Activated naive CD4-positive, alpha-beta T cell treated with anti-CD3 and anti-CD28 coated beads for 36 hours (primary cell): ENCODE data around the gene CLSTN1. TPM values are rescaled to one million over a fixed set of nuclear protein-coding genes. Genes with fewer than 3 reads are reported as not detected.

ENCODE experiments used
- CTCF ChIA-PET: fragments of 350-600 bp; sonication (Branson Sonifier 250); formaldehyde crosslinking; loops from one replicate; lab custom pipeline; 2021; ENCODE audit warnings: antibody characterized with exemption; lab: Charles Lee
- DNase-seq: peaks from one replicate; pipeline ENCODE4 v3.0.0-alpha.2; 2020
- H3K27ac Mint-ChIP-seq: one replicate; pipeline ENCODE4 v1.8.0; 2021; ENCODE audit warnings: mild to moderate bottlenecking, mixed read lengths
- H3K27me3 Mint-ChIP-seq: one replicate; pipeline ENCODE4 v1.8.0; 2021; ENCODE audit warnings: low read depth, mixed read lengths
- H3K36me3 Mint-ChIP-seq: one replicate; pipeline ENCODE4 v1.8.0; 2021; ENCODE audit warnings: low read depth, mixed read lengths
- H3K4me1 Mint-ChIP-seq: one replicate; pipeline ENCODE4 v1.8.0; 2021; ENCODE audit warnings: low read depth, mixed read lengths
- H3K4me3 Mint-ChIP-seq: one replicate; pipeline ENCODE4 v1.8.0; 2021; ENCODE audit warnings: mild to moderate bottlenecking, moderate library complexity, mixed read lengths
- H3K9me3 Mint-ChIP-seq: one replicate; pipeline ENCODE4 v1.8.0; 2021; ENCODE audit warnings: mixed read lengths
- intact Hi-C: fragments of 100-400 bp; cut with micrococcal nuclease; formaldehyde crosslinking; loops from one replicate; pipeline ENCODE4 v1.15.1; 2023
- total RNA-seq, 2 experiments: library from RNA; stranded (reverse); gene quantifications; one replicate each; pipeline ENCODE4 v1.2.3, GENCODE V29; 2021

CLSTN1 gene
- total RNA-seq, 2 experiments from 2014 or later, result 24.0 to 24.9 TPM

GRCh38 chr1:9849691-9850441 is 26.1 kb upstream of the CLSTN1 start:
- Mint-ChIP-seq H3K27me3 (no peaks in the 10 kb centered on the region), H3K36me3 (peaks cover 4% of the 10 kb centered on the region), H3K4me1 (peaks cover 9% of the 10 kb centered on the region), H3K4me3 (peak overlapping the region; percentile 57), H3K9me3 (peaks cover 5% of the 10 kb centered on the region), H3K27ac (no peak overlapping the region)
- intact Hi-C loops, result no loop called here
- CTCF ChIA-PET, result interaction anchor here (0.6 to 1.7 kb wide), 4 partner anchors 12 to 65 kb away, joined by 3 to 9 read pairs (median 4); no protein-coding TSS in a partner anchor
- DNase-seq, result no peak

- intact Hi-C loops, result no loop called here
- H3K27me3 Mint-ChIP-seq, result no peaks in the 10 kb centered on the region
- no peaks in the 10 kb centered on the region for H3K9me3 Mint-ChIP-seq
- CTCF ChIA-PET, result interaction anchor here (0.6 to 0.8 kb wide), 2 partner anchors 94 to 123 kb away, joined by 3 read pairs; no protein-coding TSS in a partner anchor
- H3K4me3 Mint-ChIP-seq, result no peak overlapping the region
- no peaks in the 10 kb centered on the region for H3K36me3 Mint-ChIP-seq
- DNase-seq, result no peak
- no peak overlapping the region for H3K27ac Mint-ChIP-seq
- H3K4me1 Mint-ChIP-seq, result peaks cover 9% of the 10 kb centered on the region
These were observed 24.3 kb upstream of the CLSTN1 start for GRCh38 chr1:9848022-9848421.

GRCh38 chr1:9847269-9847668 is 23.5 kb upstream of the CLSTN1 start:
- CTCF ChIA-PET, result interaction anchor here (0.6 kb wide), 1 partner anchor 94 kb away, joined by 3 read pairs; no protein-coding TSS in a partner anchor
- H3K4me1 Mint-ChIP-seq, result peaks cover 9% of the 10 kb centered on the region
- intact Hi-C loops, result no loop called here
- no peak for DNase-seq
- H3K9me3 Mint-ChIP-seq, result no peaks in the 10 kb centered on the region
- no peak overlapping the region for H3K27ac Mint-ChIP-seq
- no peaks in the 10 kb centered on the region for H3K36me3 Mint-ChIP-seq
- H3K27me3 Mint-ChIP-seq, result no peaks in the 10 kb centered on the region
- no peak overlapping the region for H3K4me3 Mint-ChIP-seq

GRCh38 chr1:9846611-9847171 is 22.9 kb upstream of the CLSTN1 start:
- peaks cover 9% of the 10 kb centered on the region for H3K4me1 Mint-ChIP-seq
- no peaks in the 10 kb centered on the region for H3K9me3 Mint-ChIP-seq
- intact Hi-C loops, result no loop called here
- H3K27me3 Mint-ChIP-seq, result no peaks in the 10 kb centered on the region
- no peaks in the 10 kb centered on the region for H3K36me3 Mint-ChIP-seq
- no peak overlapping the region for H3K4me3 Mint-ChIP-seq
- H3K27ac Mint-ChIP-seq, result no peak overlapping the region
- no peak for DNase-seq
- CTCF ChIA-PET, result interaction anchor here (0.6 kb wide), 1 partner anchor 292 kb away, joined by 3 read pairs; no protein-coding TSS in a partner anchor

GRCh38 chr1:9845914-9846313 is 22.1 kb upstream of the CLSTN1 start:
- Mint-ChIP-seq H3K4me3 (no peak overlapping the region), H3K27me3 (no peaks in the 10 kb centered on the region), H3K36me3 (no peaks in the 10 kb centered on the region), H3K27ac (no peak overlapping the region), H3K4me1 (peaks cover 9% of the 10 kb centered on the region), H3K9me3 (no peaks in the 10 kb centered on the region)
- DNase-seq, result no peak
- intact Hi-C loops, result no loop called here
- CTCF ChIA-PET, result no interaction called here

- Mint-ChIP-seq H3K9me3 (no peaks in the 10 kb centered on the region), H3K4me1 (peaks cover under 1% of the 10 kb centered on the region), H3K36me3 (no peaks in the 10 kb centered on the region), H3K27ac (no peak overlapping the region), H3K27me3 (no peaks in the 10 kb centered on the region), H3K4me3 (no peak overlapping the region)
- intact Hi-C loops, result no loop called here
- no peak for DNase-seq
- CTCF ChIA-PET, result interaction anchor here (1.1 kb wide), 1 partner anchor 60 kb away, joined by 7 read pairs; no protein-coding TSS in a partner anchor
These were observed 21.0 kb upstream of the CLSTN1 start for GRCh38 chr1:9844756-9845155.

GRCh38 chr1:9844106-9844505 is 20.3 kb upstream of the CLSTN1 start:
- Mint-ChIP-seq H3K27me3 (no peaks in the 10 kb centered on the region), H3K4me3 (no peak overlapping the region), H3K36me3 (no peaks in the 10 kb centered on the region), H3K4me1 (no peaks in the 10 kb centered on the region), H3K9me3 (no peaks in the 10 kb centered on the region), H3K27ac (no peak overlapping the region)
- intact Hi-C loops, result no loop called here
- CTCF ChIA-PET, result no interaction called here
- DNase-seq, result no peak

GRCh38 chr1:9843576-9843945 is 19.8 kb upstream of the CLSTN1 start:
- H3K9me3 Mint-ChIP-seq, result no peaks in the 10 kb centered on the region

GRCh38 chr1:9842781-9843575 is 19.2 kb upstream of the CLSTN1 start:
- Mint-ChIP-seq H3K4me3 (no peak overlapping the region), H3K36me3 (no peaks in the 10 kb centered on the region), H3K27me3 (no peaks in the 10 kb centered on the region), H3K4me1 (no peaks in the 10 kb centered on the region), H3K27ac (no peak overlapping the region), H3K9me3 (no peaks in the 10 kb centered on the region)
- DNase-seq, result no peak
- CTCF ChIA-PET, result interaction anchor here (0.6 kb wide), 1 partner anchor 22 kb away, joined by 5 read pairs; no protein-coding TSS in a partner anchor
- intact Hi-C loops, result no loop called here

More at GRCh38 chr1:9843576-9843945, 19.8 kb upstream of the CLSTN1 start:
- DNase-seq, result no peak
- H3K4me3 Mint-ChIP-seq, result no peak overlapping the region
- CTCF ChIA-PET, result interaction anchor here (0.6 kb wide), 1 partner anchor 23 kb away, joined by 5 read pairs; no protein-coding TSS in a partner anchor
- no peak overlapping the region for H3K27ac Mint-ChIP-seq
- no peaks in the 10 kb centered on the region for H3K27me3 Mint-ChIP-seq
- no peaks in the 10 kb centered on the region for H3K36me3 Mint-ChIP-seq
- intact Hi-C loops, result no loop called here
- no peaks in the 10 kb centered on the region for H3K4me1 Mint-ChIP-seq

GRCh38 chr1:9842073-9842711 is 18.4 kb upstream of the CLSTN1 start:
- intact Hi-C loops, result no loop called here
- no peak overlapping the region for H3K27ac Mint-ChIP-seq
- H3K9me3 Mint-ChIP-seq, result no peaks in the 10 kb centered on the region
- CTCF ChIA-PET, result no interaction called here
- no peaks in the 10 kb centered on the region for H3K36me3 Mint-ChIP-seq
- DNase-seq, result no peak
- no peak overlapping the region for H3K4me3 Mint-ChIP-seq
- H3K4me1 Mint-ChIP-seq, result no peaks in the 10 kb centered on the region
- no peaks in the 10 kb centered on the region for H3K27me3 Mint-ChIP-seq

GRCh38 chr1:9841460-9841859 is 17.7 kb upstream of the CLSTN1 start:
- H3K27ac Mint-ChIP-seq, result no peak overlapping the region
- H3K27me3 Mint-ChIP-seq, result no peaks in the 10 kb centered on the region
- no peaks in the 10 kb centered on the region for H3K9me3 Mint-ChIP-seq
- no peak for DNase-seq
- no peaks in the 10 kb centered on the region for H3K36me3 Mint-ChIP-seq
- H3K4me1 Mint-ChIP-seq, result no peaks in the 10 kb centered on the region
- CTCF ChIA-PET, result interaction anchor here (0.7 kb wide), 1 partner anchor 284 kb away, joined by 3 read pairs; no protein-coding TSS in a partner anchor
- no peak overlapping the region for H3K4me3 Mint-ChIP-seq
- intact Hi-C loops, result no loop called here

- intact Hi-C loops, result no loop called here
- no peaks in the 10 kb centered on the region for H3K9me3 Mint-ChIP-seq
These were observed 16.4 kb upstream of the CLSTN1 start for GRCh38 chr1:9840176-9840575.

More at GRCh38 chr1:9840176-9840575, 16.4 kb upstream of the CLSTN1 start:
- Mint-ChIP-seq H3K4me3 (no peak overlapping the region), H3K27ac (no peak overlapping the region), H3K4me1 (no peaks in the 10 kb centered on the region), H3K27me3 (no peaks in the 10 kb centered on the region), H3K36me3 (no peaks in the 10 kb centered on the region)
- no peak for DNase-seq
- CTCF ChIA-PET, result no interaction called here
